ENCODE results near the gene TMEM256. TPM values are rescaled to one million over a fixed set of nuclear protein-coding genes. Genes with fewer than 3 reads are reported as not detected.

TMEM256 gene
- total and polyA plus RNA-seq, 2 donors from 2014 or later: 55.8 to 389 TPM

DNA sequence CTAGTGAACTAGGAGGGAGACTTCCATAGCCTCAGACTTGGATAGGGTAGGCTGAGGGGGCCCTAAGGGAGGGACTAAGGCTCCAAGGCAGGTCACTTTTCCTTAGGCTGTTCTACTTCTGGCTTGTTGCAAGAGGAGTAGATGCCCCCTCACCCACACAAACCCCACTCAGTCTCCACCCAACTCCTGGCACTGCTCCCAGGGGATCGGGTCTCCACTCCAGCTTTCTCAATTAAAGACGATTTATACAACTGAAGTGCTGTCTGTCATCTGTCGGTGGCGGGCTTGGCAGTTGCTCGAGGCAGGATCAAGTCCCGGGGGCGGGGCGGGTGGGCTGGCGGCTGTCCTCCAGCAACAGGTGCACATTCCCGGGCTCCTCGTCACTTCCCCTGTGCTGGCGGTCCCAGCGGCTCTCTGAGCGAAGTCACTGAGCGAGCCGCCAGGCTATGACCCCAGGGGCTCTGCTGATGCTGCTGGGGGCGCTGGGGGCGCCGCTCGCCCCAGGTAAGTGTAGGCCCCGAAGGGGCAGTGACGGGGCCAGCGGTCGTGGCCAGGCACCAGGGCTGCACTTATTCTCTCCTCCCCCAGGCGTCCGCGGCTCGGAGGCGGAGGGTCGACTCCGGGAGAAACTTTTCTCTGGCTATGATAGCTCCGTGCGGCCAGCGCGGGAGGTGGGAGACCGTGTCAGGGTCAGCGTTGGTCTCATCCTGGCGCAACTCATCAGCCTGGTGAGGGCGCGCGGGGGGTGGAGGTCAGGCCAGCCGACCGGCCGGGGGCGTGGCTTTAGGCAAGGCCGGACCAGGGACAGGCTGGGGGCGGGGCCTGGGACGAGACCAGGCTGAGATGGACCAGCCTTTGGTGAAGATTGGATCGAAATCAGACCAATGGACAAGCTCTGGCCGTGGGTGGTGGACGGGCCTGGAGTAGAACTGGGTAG is 41.1 kb upstream of the TMEM256 start, which contains the start of gene CHRNB1:
TSS of gene CHRNB1 (plus strand) at position 380 of the 937 bp plus-strand sequence. CDS start at position 447, 67 bp downstream.
- peak within 1 kb of the TSS; percentile 8 to 43 for H3K27ac ChIP-seq (ENCODE audit: low read depth in 2 of 2, low read length in 2 of 2)
- DNase-seq: peak; percentile 60 to 93 (median 75)

DNA sequence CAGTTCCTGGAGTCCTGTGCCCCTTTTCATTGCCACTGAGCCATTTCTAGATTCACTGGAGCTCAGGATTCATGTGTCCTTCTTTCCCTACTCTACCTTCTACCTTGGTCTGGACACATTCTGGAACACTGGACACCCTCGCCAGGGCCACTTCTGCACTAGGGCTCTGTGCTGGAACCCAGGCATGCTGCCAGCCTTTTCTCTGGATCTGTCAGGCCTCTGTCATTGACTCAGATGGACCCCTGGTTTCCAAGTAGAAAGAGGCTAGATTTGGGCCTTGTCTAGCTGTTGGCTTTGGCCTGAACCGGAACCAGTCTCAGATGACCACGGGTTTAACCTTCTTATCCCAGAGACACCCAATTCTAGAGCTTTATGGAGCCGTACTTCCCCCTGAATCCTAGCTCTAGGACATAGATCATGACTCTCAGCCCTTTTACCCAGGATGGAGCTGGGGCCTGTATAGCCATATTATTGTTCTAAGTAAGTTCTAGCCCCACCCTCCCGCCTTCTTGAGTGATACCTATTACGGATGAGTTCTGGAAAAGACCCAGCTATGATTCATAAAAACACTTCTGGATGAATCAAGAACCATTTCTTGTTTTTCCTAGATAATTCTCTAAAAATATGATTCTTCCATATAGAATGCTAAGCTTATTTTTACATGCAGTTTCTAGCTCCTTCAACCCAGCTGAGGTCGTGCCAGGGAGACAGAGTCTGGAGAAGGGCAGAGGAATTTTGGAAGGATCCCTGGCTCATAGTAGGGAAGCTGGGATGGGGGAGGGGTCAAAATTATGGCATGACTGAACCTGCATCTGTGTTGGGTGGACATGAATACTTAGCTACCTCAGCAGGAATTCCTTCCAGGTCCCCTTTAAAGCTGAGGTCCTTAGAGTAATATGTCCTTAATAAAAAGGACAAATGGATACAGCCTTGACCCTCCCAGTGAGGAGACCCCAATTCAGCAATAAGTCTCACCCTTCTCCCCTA is 39.9 kb upstream of the TMEM256 start:
- no peak overlapping the region for H3K27ac ChIP-seq (ENCODE audit: low read depth in 2 of 2, low read length in 2 of 2)
- H3K36me3 ChIP-seq (ENCODE audit: control insufficient read depth in 2 of 3, insufficient read depth in 3 of 3, low read length in 3 of 3): no peaks in the 10 kb centered on the region
- no peak overlapping the region for H3K4me3 ChIP-seq (ENCODE audit: low read length in 3 of 3)
- intact Hi-C loops (cut with DNase I): no loop called here
- H3K27me3 ChIP-seq (ENCODE audit: control insufficient read depth, insufficient read depth, low read length): peaks cover 9% of the 10 kb centered on the region
- FAIRE-seq (no peak), DNase-seq (peak in 1 of 5 donors; percentile 32)
- H3K4me1 ChIP-seq (ENCODE audit: control insufficient read depth in 2 of 3, insufficient read depth in 2 of 3, low read depth in 1 of 3, low read length in 3 of 3): peaks cover 0 to 11% (median 7%) of the 10 kb centered on the region in 3 donors
- no peaks in the 10 kb centered on the region for H3K9me3 ChIP-seq (ENCODE audit: control insufficient read depth in 2 of 3, insufficient read depth in 1 of 3, low read length in 3 of 3)
- no peak overlapping the region for H3K9ac ChIP-seq (ENCODE audit: low read length in 3 of 3)
- TF ChIP-seq, protein P1, sequence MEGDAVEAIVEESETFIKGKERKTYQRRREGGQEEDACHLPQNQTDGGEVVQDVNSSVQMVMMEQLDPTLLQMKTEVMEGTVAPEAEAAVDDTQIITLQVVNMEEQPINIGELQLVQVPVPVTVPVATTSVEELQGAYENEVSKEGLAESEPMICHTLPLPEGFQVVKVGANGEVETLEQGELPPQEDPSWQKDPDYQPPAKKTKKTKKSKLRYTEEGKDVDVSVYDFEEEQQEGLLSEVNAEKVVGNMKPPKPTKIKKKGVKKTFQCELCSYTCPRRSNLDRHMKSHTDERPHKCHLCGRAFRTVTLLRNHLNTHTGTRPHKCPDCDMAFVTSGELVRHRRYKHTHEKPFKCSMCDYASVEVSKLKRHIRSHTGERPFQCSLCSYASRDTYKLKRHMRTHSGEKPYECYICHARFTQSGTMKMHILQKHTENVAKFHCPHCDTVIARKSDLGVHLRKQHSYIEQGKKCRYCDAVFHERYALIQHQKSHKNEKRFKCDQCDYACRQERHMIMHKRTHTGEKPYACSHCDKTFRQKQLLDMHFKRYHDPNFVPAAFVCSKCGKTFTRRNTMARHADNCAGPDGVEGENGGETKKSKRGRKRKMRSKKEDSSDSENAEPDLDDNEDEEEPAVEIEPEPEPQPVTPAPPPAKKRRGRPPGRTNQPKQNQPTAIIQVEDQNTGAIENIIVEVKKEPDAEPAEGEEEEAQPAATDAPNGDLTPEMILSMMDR (IDR thresholded peaks at IDR 0.05; ENCODE audit: borderline replicate concordance, extremely low read depth, insufficient read depth): no peak

More for the DNA sequence above, 41.1 kb upstream of the TMEM256 start, which contains the start of gene CHRNB1:
- Histone ChIP-seq H3K9ac (ENCODE audit: low read length in 3 of 3) (peak within 1 kb of the TSS in 2 of 3 donors; percentile 12 to 24), H3K36me3 (ENCODE audit: control insufficient read depth in 2 of 3, insufficient read depth in 3 of 3, low read length in 3 of 3) (no peaks in the 10 kb centered on the region), H3K9me3 (ENCODE audit: control insufficient read depth in 2 of 3, insufficient read depth in 1 of 3, low read length in 3 of 3) (no peaks in the 10 kb centered on the region), H3K27me3 (ENCODE audit: control insufficient read depth, insufficient read depth, low read length) (peaks cover 8% of the 10 kb centered on the region), H3K4me3 (ENCODE audit: low read length in 3 of 3) (peak within 1 kb of the TSS; percentile 20 to 52 (median 42)), H3K4me1 (ENCODE audit: control insufficient read depth in 2 of 3, insufficient read depth in 2 of 3, low read depth in 1 of 3, low read length in 3 of 3) (peaks cover 0 to 9% (median 7%) of the 10 kb centered on the region in 3 donors)
- no peak for FAIRE-seq
- TF ChIP-seq, protein P1 (IDR thresholded peaks at IDR 0.05; ENCODE audit: borderline replicate concordance, extremely low read depth, insufficient read depth): peak; percentile 2
- intact Hi-C loops (cut with DNase I): no loop called here

DNA sequence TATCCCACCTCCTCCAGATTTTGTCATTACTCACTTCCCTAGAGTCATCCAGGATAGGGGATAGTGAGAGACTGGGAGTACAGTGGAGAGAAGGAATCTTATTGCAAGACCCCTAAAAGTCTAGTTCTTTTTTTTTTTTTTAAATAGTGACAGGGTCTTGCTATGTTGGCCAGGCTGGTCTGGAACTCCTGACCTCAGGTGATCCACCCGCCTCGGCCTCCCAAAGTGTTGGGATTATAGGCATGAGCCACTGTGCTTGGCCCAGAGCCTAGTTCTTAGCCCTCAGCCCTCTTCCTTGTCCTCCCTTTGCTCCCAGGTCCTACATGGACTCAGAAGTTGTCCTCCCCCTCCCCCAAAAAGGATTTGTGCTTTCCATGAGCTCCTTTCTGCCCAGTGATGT is 38.2 kb upstream of the TMEM256 start:
- H3K27me3 ChIP-seq (ENCODE audit: control insufficient read depth, insufficient read depth, low read length): peaks cover 11% of the 10 kb centered on the region
- intact Hi-C loops (cut with DNase I): no loop called here

More for the DNA sequence above, 38.2 kb upstream of the TMEM256 start:
- Histone ChIP-seq H3K4me3 (ENCODE audit: low read length in 3 of 3) (no peak overlapping the region), H3K27ac (ENCODE audit: low read depth in 2 of 2, low read length in 2 of 2) (no peak overlapping the region), H3K9me3 (ENCODE audit: control insufficient read depth in 2 of 3, insufficient read depth in 1 of 3, low read length in 3 of 3) (no peaks in the 10 kb centered on the region), H3K4me1 (ENCODE audit: control insufficient read depth in 2 of 3, insufficient read depth in 2 of 3, low read depth in 1 of 3, low read length in 3 of 3) (peaks cover 0 to 18% (median 7%) of the 10 kb centered on the region in 3 donors), H3K9ac (ENCODE audit: low read length in 3 of 3) (no peak overlapping the region), H3K36me3 (ENCODE audit: control insufficient read depth in 2 of 3, insufficient read depth in 3 of 3, low read length in 3 of 3) (no peaks in the 10 kb centered on the region)
- FAIRE-seq: no peak
- TF ChIP-seq, protein P1 (IDR thresholded peaks at IDR 0.05; ENCODE audit: borderline replicate concordance, extremely low read depth, insufficient read depth): no peak
- DNase-seq: peak in 1 of 5 donors; percentile 25

Measured in kidney (tissue), 14 donors.